GM23248 (cell line): ENCODE results near the gene CFAP58. TPM values are rescaled to one million over a fixed set of nuclear protein-coding genes. Genes with fewer than 3 reads are reported as not detected.

Experiments used
- DNase-seq: peaks from one replicate; pipeline ENCODE4 v3.0.0-alpha.2; 2015
- H2AFZ ChIP-seq: fragments of 200-600 bp; sonication (generic); 2 replicates; pipeline ENCODE4 v1.6.1; 2016; ENCODE audit warnings: antibody characterized with exemption
- H3F3A ChIP-seq: fragments of 200-600 bp; sonication (generic); 2 replicates; pipeline ENCODE4 v1.6.1; 2016; ENCODE audit warnings: mild to moderate bottlenecking, antibody characterized with exemption, mixed run types; ENCODE audit not compliant: insufficient read depth
- H3K27ac ChIP-seq: fragments of 200-600 bp; sonication (generic); 2 replicates; pipeline ENCODE4 v1.5.1; 2016; ENCODE audit warnings: mild to moderate bottlenecking
- H3K27me3 ChIP-seq: fragments of 200-600 bp; sonication (generic); replicated peaks from 2 replicates; pipeline ENCODE4 v1.6.1; 2016; ENCODE audit warnings: mild to moderate bottlenecking; ENCODE audit not compliant: insufficient read depth
- H3K36me3 ChIP-seq: fragments of 200-600 bp; sonication (generic); 2 replicates; pipeline ENCODE4 v1.6.1; 2016; ENCODE audit warnings: low read depth, mild to moderate bottlenecking
- H3K4me1 ChIP-seq: fragments of 200-600 bp; sonication (generic); 2 replicates; pipeline ENCODE4 v1.6.1; 2016; ENCODE audit warnings: mild to moderate bottlenecking; ENCODE audit not compliant: insufficient read depth
- H3K4me2 ChIP-seq: fragments of 200-600 bp; sonication (generic); one replicate; pipeline ENCODE4 v1.6.1; 2016; ENCODE audit warnings: mild to moderate bottlenecking; ENCODE audit not compliant: unreplicated experiment
- H3K4me3 ChIP-seq: fragments of 200-600 bp; sonication (generic); 2 replicates; pipeline ENCODE4 v1.5.1; 2016; ENCODE audit warnings: mild to moderate bottlenecking
- H3K79me2 ChIP-seq: fragments of 200-600 bp; sonication (generic); 2 replicates; pipeline ENCODE4 v1.6.1; 2016; ENCODE audit warnings: mild to moderate bottlenecking; ENCODE audit not compliant: insufficient read depth
- H3K9ac ChIP-seq: fragments of 200-600 bp; sonication (generic); 2 replicates; pipeline ENCODE4 v1.6.1; 2016; ENCODE audit warnings: mild to moderate bottlenecking
- H3K9me2 ChIP-seq: fragments of 200-600 bp; sonication (generic); 2 replicates; pipeline ENCODE4 v1.6.1; 2016; ENCODE audit warnings: mixed run types, mild to moderate bottlenecking, moderate library complexity; ENCODE audit not compliant: insufficient read depth
- H3K9me3 ChIP-seq: fragments of 200-600 bp; sonication (generic); one replicate; pipeline ENCODE4 v1.6.1; 2017; ENCODE audit warnings: low read depth
- H4K20me1 ChIP-seq: fragments of 200-600 bp; sonication (generic); 2 replicates; pipeline ENCODE4 v1.6.0; 2016; ENCODE audit not compliant: insufficient read depth
- EZH2 ChIP-seq: fragments of 200-600 bp; sonication (generic); IDR thresholded peaks from 2 replicates; pipeline ENCODE4 v1.6.1; 2018; ENCODE audit warnings: antibody characterized with exemption, mild to moderate bottlenecking; ENCODE audit not compliant: insufficient read depth, poor library complexity, severe bottlenecking
- EZH2phosphoT487 ChIP-seq: fragments of 200-600 bp; sonication (generic); IDR thresholded peaks from 2 replicates; pipeline ENCODE4 v1.6.1; 2018; ENCODE audit warnings: antibody characterized with exemption, moderate library complexity, mild to moderate bottlenecking, low read depth; ENCODE audit not compliant: insufficient read depth
- WGBS, 2 experiments: methylation state at CpG; one replicate each; pipeline ENCODE4 v1.1.6; 2015 to 2017; ENCODE audit warnings: low lambda C conversion rate in 2 of 2, low coverage in 1 of 2; ENCODE audit errors: missing lambda C conversion rate in 2 of 2; 5-methylcytosine and 5-hydroxymethylcytosine counted together
- in situ Hi-C: fragments of 300-500 bp; cut with MboI; formaldehyde crosslinking; loops from 2 replicates; pipeline ENCODE4 v1.15.0; 2020
- polyA plus RNA-seq: library from polyadenylated mRNA; unstranded; fragments of >200 nt; fragmentation: Nextera tagmentation; extraction: Ambion mirVana; gene quantifications from 2 replicates; pipeline ENCODE4 v1.2.1, GENCODE V29; 2016
- total RNA-seq: library from RNA; depleted of rRNA; stranded (reverse); fragments of >200 nt; shearing (Covaris generic); gene quantifications from 2 replicates; pipeline ENCODE4 v1.2.3, GENCODE V29; 2014

The CFAP58 gene
- total and polyA plus RNA-seq, 2 experiments from 2014 or later = 0.22 to 0.30 TPM

- peak; percentile 89 for DNase-seq
- Histone ChIP-seq H3K79me2 (peaks cover 74% of the 10 kb centered on the region), H3K27me3 (no peaks in the 10 kb centered on the region), H3K9me3 (no peaks in the 10 kb centered on the region), H3K4me3 (peak overlapping the region; percentile 51), H3F3A (peaks cover 60% of the 10 kb centered on the region), H3K4me1 (peaks cover 64% of the 10 kb centered on the region), H3K9me2 (no peaks in the 10 kb centered on the region), H4K20me1 (no peaks in the 10 kb centered on the region), H3K27ac (peak overlapping the region; percentile 100), H3K9ac (peak overlapping the region; percentile 99), H2AFZ (no peak overlapping the region), H3K4me2 (peak overlapping the region; percentile 95), H3K36me3 (no peaks in the 10 kb centered on the region)
- in situ Hi-C loops = no loop called here
- WGBS, 2 experiments = 23 to 24% methylated on average over 8 of the region's 8 CpGs
- TF ChIP-seq EZH2phosphoT487 = no peak
- TF ChIP-seq EZH2 = no peak
Observed at GRCh38 chr10:104330168-104331110, 23.2 kb upstream of the CFAP58 start.

GRCh38 chr10:104331208-104331838, 22.3 kb upstream of the CFAP58 start:
- Histone ChIP-seq H3K9ac (peak overlapping the region; percentile 99), H3F3A (peaks cover 60% of the 10 kb centered on the region), H3K9me3 (no peaks in the 10 kb centered on the region), H3K9me2 (no peaks in the 10 kb centered on the region), H3K27me3 (no peaks in the 10 kb centered on the region), H3K27ac (peak overlapping the region; percentile 100), H3K4me1 (peaks cover 72% of the 10 kb centered on the region), H3K4me3 (peak overlapping the region; percentile 51), H3K36me3 (no peaks in the 10 kb centered on the region), H3K79me2 (peaks cover 74% of the 10 kb centered on the region), H3K4me2 (peak overlapping the region; percentile 95), H2AFZ (no peak overlapping the region), H4K20me1 (no peaks in the 10 kb centered on the region)
- WGBS, 2 experiments = 84% methylated on average over 9 of the region's 9 CpGs
- in situ Hi-C loops = no loop called here
- TF ChIP-seq EZH2 (no peak), EZH2phosphoT487 (no peak)
- DNase-seq = peak; percentile 55

- H3K4me3 ChIP-seq = no peak overlapping the region
- no peaks in the 10 kb centered on the region for H3K36me3 ChIP-seq
- peak overlapping the region; percentile 99 for H3K9ac ChIP-seq
- DNase-seq = no peak
- in situ Hi-C loops = no loop called here
- peak overlapping the region; percentile 100 for H3K27ac ChIP-seq
- peak overlapping the region; percentile 95 for H3K4me2 ChIP-seq
- H3K79me2 ChIP-seq = peaks cover 74% of the 10 kb centered on the region
- WGBS, 2 experiments = 93 to 95% methylated on average over 11 of the region's 11 CpGs
- peaks cover 55% of the 10 kb centered on the region for H3F3A ChIP-seq
- H4K20me1 ChIP-seq = no peaks in the 10 kb centered on the region
- no peaks in the 10 kb centered on the region for H3K9me3 ChIP-seq
- no peaks in the 10 kb centered on the region for H3K27me3 ChIP-seq
- no peak overlapping the region for H2AFZ ChIP-seq
- H3K4me1 ChIP-seq = peaks cover 63% of the 10 kb centered on the region
- no peaks in the 10 kb centered on the region for H3K9me2 ChIP-seq
- TF ChIP-seq EZH2 (no peak), EZH2phosphoT487 (no peak)
Observed at GRCh38 chr10:104332243-104333031, 21.2 kb upstream of the CFAP58 start.
